Right kidney (tissue), 9 donors: Measurements from ENCODE around the gene DEFB128.
A peak's percentile ranks its signal among the peaks of the same experiment; 100 is the strongest.
"Not testable (repeated sequence)": the region's sequence is repeated elsewhere in the genome, so short reads cannot be mapped to it uniquely, and the experiment has no call there.

Experiments
- DNase-seq: peaks from one replicate; pipeline ENCODE4 v3.0.0-alpha.2; 2016
- long read RNA-seq, 8 donors: transcript quantifications; one replicate each; lab custom pipeline, GENCODE V29; 2026

The DEFB128 gene
- long read RNA-seq, donor 1 = 0 reads
- long read RNA-seq, donor 2 = 0 reads
- long read RNA-seq, donor 3 = 0 reads
- long read RNA-seq, donor 4 = 0 reads
- long read RNA-seq, donor 5 = 0 reads
- long read RNA-seq, donor 6 = 0 reads
- long read RNA-seq, donor 7 = 0 reads
- long read RNA-seq, donor 8 = 0 reads

DNA sequence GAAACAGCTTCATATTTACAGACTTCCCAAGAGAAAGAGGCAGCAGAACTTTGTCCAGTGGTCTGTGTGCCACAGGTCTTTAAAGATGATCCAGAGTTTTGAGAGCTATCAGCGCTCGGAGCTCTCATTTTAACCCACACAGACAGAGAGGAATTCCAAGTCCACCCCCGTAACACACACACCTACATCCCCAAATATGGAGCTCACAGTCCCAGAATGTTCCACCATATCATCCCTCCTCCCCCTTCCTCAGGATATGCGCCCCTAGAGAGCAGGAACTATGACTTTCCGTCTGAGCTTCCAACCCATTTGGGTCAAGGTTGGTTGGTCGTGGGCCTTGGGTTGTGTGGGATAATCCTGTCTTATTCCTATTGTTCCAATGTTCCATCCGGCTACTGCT is at the start of gene DEFB128:
TSS of gene DEFB128 (minus strand) at position 101 of the 400 bp plus-strand sequence. CDS start at position 13, 88 bp downstream.
- DNase-seq = no peak

DNA sequence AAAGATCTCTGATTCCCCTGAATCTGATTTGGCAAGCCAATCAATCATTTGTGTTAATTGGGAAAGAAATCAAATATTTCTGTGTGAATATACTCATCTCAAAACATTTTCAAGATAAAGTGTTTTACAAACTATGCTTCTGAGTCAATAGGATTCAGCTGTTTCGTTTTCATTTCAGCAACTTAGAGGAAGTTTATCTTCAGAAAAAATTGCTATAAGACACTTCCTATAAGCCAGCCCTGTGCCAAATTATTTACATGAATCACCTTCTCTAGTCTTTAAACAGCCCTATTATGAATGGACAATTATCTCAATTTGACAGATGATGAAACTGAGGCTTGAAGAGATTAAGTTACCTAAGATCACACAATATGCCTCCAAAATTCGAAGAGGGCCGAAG is 48.4 kb upstream of the DEFB128 start:
- no peak for DNase-seq

DNA sequence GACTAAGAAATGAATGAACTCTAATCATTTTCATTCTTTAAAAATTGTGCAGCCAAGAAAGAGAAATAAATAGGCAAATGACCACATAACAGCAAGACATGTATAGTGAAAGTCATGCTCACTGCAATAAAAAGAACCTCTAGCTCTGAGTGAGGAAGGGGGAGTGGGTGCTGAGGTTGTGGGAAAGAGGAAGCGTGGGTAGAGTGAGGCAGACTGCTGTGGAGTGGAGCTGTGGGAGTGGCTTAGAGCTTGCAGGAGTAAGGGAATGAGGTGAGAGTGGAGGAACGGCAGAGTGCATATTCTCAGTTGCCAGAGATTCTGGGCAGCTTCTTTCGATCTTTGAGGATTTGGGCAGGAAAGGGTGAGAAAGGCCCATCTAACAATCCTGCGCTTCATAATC is 48.0 kb upstream of the DEFB128 start:
- DNase-seq = no peak

DNA sequence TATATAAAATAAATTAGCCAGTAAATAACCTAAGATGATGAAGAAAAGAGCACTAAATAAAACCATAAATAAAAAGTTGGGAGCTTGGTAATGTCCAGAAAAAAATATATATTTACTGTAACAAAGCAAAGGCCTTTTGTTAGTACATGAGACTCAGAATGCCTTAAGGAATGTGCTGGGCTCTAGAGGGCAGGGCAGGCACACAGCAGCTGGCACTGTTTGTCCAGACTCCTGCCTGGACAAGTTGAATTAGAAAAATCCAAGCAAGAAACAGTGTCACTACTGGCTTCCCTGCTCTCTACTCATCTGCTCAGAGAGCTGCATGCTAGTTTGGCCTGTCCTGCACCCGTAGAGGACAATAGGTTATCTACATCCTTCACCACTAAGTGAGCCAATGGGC is 46.4 kb upstream of the DEFB128 start:
- DNase-seq = no peak

- DNase-seq = no peak
These were observed 38.1 kb upstream of the DEFB128 start for GRCh38 chr20:227439-228105.

GRCh38 chr20:226958-227357 is 37.4 kb upstream of the DEFB128 start, which contains the start of gene DEFB129:
TSS of gene DEFB129 (plus strand) at chr20:227258. CDS start at chr20:227289, 31 bp downstream.
- DNase-seq = no peak

DNA sequence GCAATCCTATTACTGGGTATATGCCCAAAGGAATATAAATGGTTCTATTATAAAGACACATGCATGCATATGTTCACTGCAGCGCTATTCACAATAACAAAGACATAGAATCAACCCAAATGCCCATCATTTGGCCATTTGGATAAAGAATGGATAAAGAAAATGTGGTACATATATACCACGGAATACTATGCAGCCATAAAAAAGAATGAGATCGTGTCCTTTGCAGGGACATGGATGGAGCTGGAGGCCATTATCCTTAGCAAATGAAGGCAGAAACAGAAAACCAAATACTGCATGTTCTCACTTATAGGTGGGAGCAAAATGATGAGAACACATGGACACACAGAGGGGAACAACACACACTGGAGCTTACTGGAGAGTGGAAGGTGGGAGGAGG is 36.4 kb upstream of the DEFB128 start:
- DNase-seq = not testable (repeated sequence)

- no peak for DNase-seq
These were observed 31.8 kb upstream of the DEFB128 start for GRCh38 chr20:221258-221830.

GRCh38 chr20:219290-220115 is 30.0 kb upstream of the DEFB128 start:
- peak; percentile 11 for DNase-seq

GRCh38 chr20:217266-217665 is 27.8 kb upstream of the DEFB128 start:
- DNase-seq = no peak

DNA sequence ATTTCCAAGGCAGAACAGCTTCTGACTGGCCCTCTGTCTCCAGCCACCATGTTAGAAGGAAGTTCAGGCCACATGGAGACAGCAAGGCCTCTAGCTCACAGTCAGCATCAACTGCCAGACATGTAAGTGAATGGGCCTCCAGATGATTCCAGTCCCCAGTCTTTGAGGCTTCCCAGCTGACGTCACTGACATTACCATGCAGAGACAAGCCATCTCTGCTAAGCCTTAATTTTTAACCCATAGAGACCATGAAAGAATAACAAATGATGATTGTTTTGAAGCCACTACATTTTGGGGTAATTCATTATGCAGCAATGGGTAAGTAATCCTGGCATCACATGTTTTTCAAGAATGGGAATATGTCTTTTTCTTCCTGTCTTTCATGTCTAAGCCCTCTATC is 26.3 kb upstream of the DEFB128 start:
- no peak for DNase-seq

DNA sequence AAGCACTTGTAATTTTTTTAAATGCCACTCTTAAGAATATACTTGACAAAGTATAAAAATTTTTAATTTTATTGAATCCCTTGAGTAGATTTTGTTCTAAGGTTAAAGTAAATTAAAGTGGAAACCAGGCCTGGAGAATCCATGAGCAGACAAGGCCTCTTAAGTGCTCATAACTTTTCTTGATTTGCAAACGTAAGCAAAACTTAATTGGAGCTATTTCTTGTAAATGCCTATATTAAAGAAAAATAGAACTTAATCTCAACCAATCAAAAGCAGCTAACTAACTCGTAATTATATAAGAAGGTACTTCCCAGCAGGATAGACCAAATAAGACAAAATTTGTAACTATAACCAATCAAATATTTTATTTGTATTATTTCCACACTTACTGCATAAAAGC is 24.9 kb upstream of the DEFB128 start:
- DNase-seq = no peak

GRCh38 chr20:210809-211502 is 21.4 kb upstream of the DEFB128 start:
- DNase-seq = no peak

DNA sequence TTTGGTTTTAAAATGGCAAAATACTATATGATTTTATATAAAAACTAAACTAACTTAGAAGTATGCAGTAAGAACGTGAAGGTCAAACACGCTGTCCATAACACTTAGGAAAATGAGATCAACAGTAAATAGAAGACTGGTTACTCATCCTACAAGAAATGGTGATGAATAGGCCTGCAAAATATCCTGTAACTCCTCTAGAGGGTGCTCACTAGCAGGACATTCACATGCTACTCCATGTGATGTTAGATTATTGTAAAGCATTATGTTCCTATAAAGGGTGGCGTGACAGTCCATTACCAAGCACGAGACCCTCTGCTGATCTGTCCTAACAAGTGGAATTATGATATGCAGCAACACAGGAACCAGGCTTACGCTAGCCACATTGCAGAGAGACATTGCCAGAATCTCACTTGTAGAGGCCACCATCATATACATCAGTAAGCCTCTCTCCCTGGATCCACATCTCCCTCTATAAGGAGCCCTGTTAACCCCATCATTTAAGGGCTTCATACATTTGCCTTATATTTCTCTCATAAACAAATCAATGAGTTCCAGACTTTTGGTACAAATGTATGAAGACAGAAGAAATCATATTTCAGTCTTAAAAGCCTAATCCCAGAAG is 19.5 kb upstream of the DEFB128 start:
- DNase-seq = peak; percentile 7

GRCh38 chr20:203630-204029 is 14.1 kb upstream of the DEFB128 start:
- DNase-seq = not testable (repeated sequence)

- DNase-seq = no peak
These were observed 10.5 kb upstream of the DEFB128 start for GRCh38 chr20:199996-200395.

GRCh38 chr20:198225-198624 is 8.7 kb upstream of the DEFB128 start:
- DNase-seq = no peak

DNA sequence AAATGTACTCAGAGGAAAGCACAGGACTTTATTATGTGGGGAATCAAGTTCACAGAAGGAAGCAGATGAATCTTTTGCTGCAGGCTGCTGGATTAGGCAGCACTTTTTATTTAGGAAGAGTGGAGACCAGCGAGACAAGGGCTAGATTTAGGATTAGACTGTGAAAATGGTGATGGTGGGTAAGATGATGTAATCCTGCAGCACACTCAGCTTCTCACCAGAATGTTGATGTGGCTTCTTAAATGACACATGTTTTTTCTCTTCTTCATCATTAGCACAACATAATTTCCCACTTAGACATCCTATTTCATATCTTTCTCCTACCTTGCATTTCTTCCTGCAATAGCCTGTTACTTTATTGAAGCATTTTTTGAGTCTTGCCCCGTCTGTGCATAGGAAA is 1.8 kb downstream of the DEFB128 start:
- DNase-seq = no peak

DNA sequence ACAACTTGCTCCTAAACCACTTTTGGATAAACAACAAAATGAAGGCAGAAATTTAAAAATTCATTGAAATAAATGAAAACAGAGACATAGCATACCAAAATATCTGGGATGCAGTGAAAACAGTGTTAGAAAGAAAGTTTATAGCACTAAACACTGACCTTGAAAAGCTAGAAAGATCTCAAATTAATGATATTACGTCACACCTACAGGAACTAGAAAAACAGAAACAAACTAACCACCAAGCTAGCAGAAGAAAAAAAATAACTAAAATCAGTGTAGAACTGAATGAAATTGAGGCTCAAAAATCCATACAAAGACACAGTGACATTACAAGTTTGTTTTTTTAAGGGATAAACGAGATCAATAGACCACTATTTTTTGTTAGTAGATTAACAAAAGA is 5.2 kb downstream of the DEFB128 start:
- no peak for DNase-seq

GRCh38 chr20:168876-169275 is 20.6 kb downstream of the DEFB128 start:
- DNase-seq = no peak

DNA sequence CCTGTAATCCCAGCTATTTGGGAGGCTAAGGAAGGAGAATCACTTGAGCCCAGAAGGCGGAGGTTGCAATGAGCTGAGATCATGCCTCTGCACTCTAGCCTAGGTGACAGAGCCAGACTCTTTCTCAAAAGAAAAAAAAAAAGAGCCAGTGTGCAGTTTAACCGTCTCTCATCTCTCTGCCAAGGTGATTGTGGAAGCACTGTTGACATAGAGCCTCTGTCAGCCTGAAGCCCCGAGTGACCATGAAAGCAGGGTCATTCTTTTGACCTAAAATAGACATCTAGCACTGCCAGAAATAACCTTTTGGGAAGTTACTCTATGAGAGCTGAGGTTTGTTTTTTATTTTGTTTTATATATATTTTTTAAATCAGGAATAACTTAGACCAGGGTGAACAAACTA is 24.9 kb downstream of the DEFB128 start:
- DNase-seq = no peak

DNA sequence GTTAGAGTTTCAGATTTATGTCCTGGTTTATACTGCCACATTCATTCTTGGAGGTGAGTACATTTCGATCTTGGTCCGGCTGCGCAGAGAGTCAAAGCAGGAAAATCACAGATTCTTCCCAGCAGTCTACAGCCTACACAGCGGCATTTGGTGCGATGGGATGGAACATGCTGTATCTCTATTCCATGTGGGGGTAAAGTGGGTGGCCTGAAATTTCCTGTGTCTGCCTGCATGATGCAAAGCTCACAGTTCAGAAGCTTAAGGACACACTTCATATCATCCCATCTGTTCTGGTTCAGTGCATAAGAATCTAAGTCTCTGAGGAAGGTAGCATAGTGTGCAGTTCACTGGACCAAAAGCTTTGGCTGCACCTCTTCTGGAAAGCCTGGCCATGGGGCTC is 32.4 kb downstream of the DEFB128 start, which contains the start of gene DEFB127:
TSS of gene DEFB127 (plus strand) at position 301 of the 400 bp plus-strand sequence. CDS start at position 392, 91 bp downstream.
- no peak for DNase-seq
